Measurements from ENCODE around the gene STRADA. TPM values are rescaled to one million over a fixed set of nuclear protein-coding genes. Genes with fewer than 3 reads are reported as not detected.

The STRADA gene
- total RNA-seq, 1 experiment from 2014 or later, result 56.3 TPM

GRCh38 chr17:63665527-63666214 lies 75.9 kb downstream of the STRADA start:
- Histone ChIP-seq H3K4me1 (ENCODE audit: insufficient read depth, low read length, poor library complexity, severe bottlenecking) (no peaks in the 10 kb centered on the region), H3K36me3 (ENCODE audit: insufficient read depth, low read length, poor library complexity, severe bottlenecking) (peaks cover 5% of the 10 kb centered on the region), H3K4me3 (ENCODE audit: low read depth, low read length, poor library complexity, severe bottlenecking) (no peak overlapping the region), H3K27me3 (replicated peaks; ENCODE audit: insufficient read depth, low read depth, low read length, poor library complexity) (no peaks in the 10 kb centered on the region), H3K27ac (ENCODE audit: low read depth, low read length, poor library complexity, severe bottlenecking) (no peak overlapping the region), H3K9me3 (ENCODE audit: low read depth, low read length, poor library complexity, severe bottlenecking) (no peaks in the 10 kb centered on the region)
- TF ChIP-seq EZH2 (IDR thresholded peaks at IDR 0.05; ENCODE audit: borderline replicate concordance, low read depth, low read length, poor library complexity, severe bottlenecking) (no peak), CTCF (conservative IDR thresholded peaks at IDR 0.05; ENCODE audit: low read depth, low read length) (no peak)
- ChIA-PET POLR2A (ENCODE audit: low non-redundant PET) (no interaction called here), CTCF (no interaction called here)
- BruUV-seq (replicated peaks), result no TSS peak
- intact Hi-C loops (cut with micrococcal nuclease; ENCODE audit: unreplicated experiment), result no loop called here
- no peak for DNase-seq (ENCODE audit: low spot score)

DNA sequence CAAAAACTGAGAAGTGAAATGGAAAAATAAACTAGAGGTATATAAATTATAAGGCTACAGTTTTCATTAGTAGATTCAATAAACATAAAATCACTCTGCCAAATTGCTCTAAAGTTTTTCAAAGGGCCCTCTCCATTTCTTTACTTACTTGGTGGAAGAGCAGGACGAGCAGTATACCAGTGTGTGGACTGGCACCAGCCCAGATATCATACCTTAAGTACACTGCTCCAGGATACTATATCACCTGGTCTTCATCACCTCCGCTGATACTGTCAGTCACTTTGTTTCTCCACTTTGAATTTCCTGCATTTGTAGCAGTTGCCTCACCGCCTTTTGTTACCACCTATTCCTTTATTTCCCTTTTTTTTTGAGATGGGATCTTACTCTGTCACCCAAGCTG lies 81.7 kb downstream of the STRADA start:
- ChIA-PET POLR2A (ENCODE audit: low non-redundant PET) (no interaction called here), CTCF (no interaction called here)
- H3K4me3 ChIP-seq (ENCODE audit: low read depth, low read length, poor library complexity, severe bottlenecking), result no peak overlapping the region
- TF ChIP-seq EZH2 (IDR thresholded peaks at IDR 0.05; ENCODE audit: borderline replicate concordance, low read depth, low read length, poor library complexity, severe bottlenecking) (no peak), CTCF (conservative IDR thresholded peaks at IDR 0.05; ENCODE audit: low read depth, low read length) (no peak)
- H3K4me1 ChIP-seq (ENCODE audit: insufficient read depth, low read length, poor library complexity, severe bottlenecking), result no peaks in the 10 kb centered on the region
- no peaks in the 10 kb centered on the region for H3K36me3 ChIP-seq (ENCODE audit: insufficient read depth, low read length, poor library complexity, severe bottlenecking)
- BruUV-seq (replicated peaks), result TSS peak; percentile 34
- DNase-seq (ENCODE audit: low spot score), result no peak
- H3K27ac ChIP-seq (ENCODE audit: low read depth, low read length, poor library complexity, severe bottlenecking), result no peak overlapping the region
- intact Hi-C loops (cut with micrococcal nuclease; ENCODE audit: unreplicated experiment), result no loop called here
- no peaks in the 10 kb centered on the region for H3K9me3 ChIP-seq (ENCODE audit: low read depth, low read length, poor library complexity, severe bottlenecking)
- no peaks in the 10 kb centered on the region for H3K27me3 ChIP-seq (replicated peaks; ENCODE audit: insufficient read depth, low read depth, low read length, poor library complexity)

GRCh38 chr17:63658366-63658765 lies 83.2 kb downstream of the STRADA start:
- H3K9me3 ChIP-seq (ENCODE audit: low read depth, low read length, poor library complexity, severe bottlenecking), result no peaks in the 10 kb centered on the region
- no peak for DNase-seq (ENCODE audit: low spot score)
- intact Hi-C loops (cut with micrococcal nuclease; ENCODE audit: unreplicated experiment), result no loop called here
- TF ChIP-seq CTCF (conservative IDR thresholded peaks at IDR 0.05; ENCODE audit: low read depth, low read length), result no peak
- TF ChIP-seq EZH2 (IDR thresholded peaks at IDR 0.05; ENCODE audit: borderline replicate concordance, low read depth, low read length, poor library complexity, severe bottlenecking), result no peak
- BruUV-seq (replicated peaks), result no TSS peak
- H3K27ac ChIP-seq (ENCODE audit: low read depth, low read length, poor library complexity, severe bottlenecking), result no peak overlapping the region
- H3K36me3 ChIP-seq (ENCODE audit: insufficient read depth, low read length, poor library complexity, severe bottlenecking), result peaks cover 2% of the 10 kb centered on the region
- no peaks in the 10 kb centered on the region for H3K27me3 ChIP-seq (replicated peaks; ENCODE audit: insufficient read depth, low read depth, low read length, poor library complexity)
- ChIA-PET POLR2A (ENCODE audit: low non-redundant PET) (interaction anchor here (0.7 kb wide), 1 partner anchor 43 kb away, joined by 4 read pairs; no protein-coding TSS in a partner anchor), CTCF (no interaction called here)
- H3K4me1 ChIP-seq (ENCODE audit: insufficient read depth, low read length, poor library complexity, severe bottlenecking), result no peaks in the 10 kb centered on the region
- no peak overlapping the region for H3K4me3 ChIP-seq (ENCODE audit: low read depth, low read length, poor library complexity, severe bottlenecking)
